Gastrocnemius medialis (tissue), 4 donors: ENCODE results near the gene CNTF.

ENCODE experiments used
- CTCF ChIP-seq, 5 experiments: fragments of 450-650 bp in 3 of 5; fragments of 200-600 bp in 2 of 5; sonication (generic) in 2 of 5; IDR thresholded peaks in 4 of 5; conservative IDR thresholded peaks in 1 of 5; 1 replicate in 4 of 5; 2 replicates in 1 of 5; pipeline ENCODE4 v1.5.1; 2016 to 2019; ENCODE audit warnings: antibody characterized with exemption in 5 of 5, mild to moderate bottlenecking in 3 of 5, moderate library complexity in 3 of 5
- POLR2A ChIP-seq, 2 donors: fragments of 450-650 bp; IDR thresholded peaks; one replicate each; pipeline ENCODE4 v1.6.1; 2017; ENCODE audit warnings: antibody characterized with exemption in 2 of 2, mild to moderate bottlenecking in 2 of 2, moderate library complexity in 2 of 2

GRCh38 chr11:58592760-58593472 is 29.5 kb upstream of the CNTF start:
- TF ChIP-seq CTCF (IDR thresholded peaks at IDR 0.05 in 4 of 5, conservative IDR thresholded peaks at IDR 0.05 in 1 of 5) (no peak), POLR2A (IDR thresholded peaks at IDR 0.05) (no peak)
